Stimulated activated CD8-positive, alpha-beta memory T cell treated with anti-CD3 and anti-CD28 coated beads, Interleukin-2, amount 100 ng/mL, for 48 hours (primary cell): Measurements from ENCODE around the gene KLLN.
"Not testable (repeated sequence)": the region's sequence is repeated elsewhere in the genome, so short reads cannot be mapped to it uniquely, and the experiment has no call there.

Experiments
- DNase-seq, 2 donors: peaks; one replicate each; pipeline ENCODE4 v3.0.0-alpha.2; 2020; ENCODE audit warnings: low read depth in 2 of 2

KLLN gene

DNA sequence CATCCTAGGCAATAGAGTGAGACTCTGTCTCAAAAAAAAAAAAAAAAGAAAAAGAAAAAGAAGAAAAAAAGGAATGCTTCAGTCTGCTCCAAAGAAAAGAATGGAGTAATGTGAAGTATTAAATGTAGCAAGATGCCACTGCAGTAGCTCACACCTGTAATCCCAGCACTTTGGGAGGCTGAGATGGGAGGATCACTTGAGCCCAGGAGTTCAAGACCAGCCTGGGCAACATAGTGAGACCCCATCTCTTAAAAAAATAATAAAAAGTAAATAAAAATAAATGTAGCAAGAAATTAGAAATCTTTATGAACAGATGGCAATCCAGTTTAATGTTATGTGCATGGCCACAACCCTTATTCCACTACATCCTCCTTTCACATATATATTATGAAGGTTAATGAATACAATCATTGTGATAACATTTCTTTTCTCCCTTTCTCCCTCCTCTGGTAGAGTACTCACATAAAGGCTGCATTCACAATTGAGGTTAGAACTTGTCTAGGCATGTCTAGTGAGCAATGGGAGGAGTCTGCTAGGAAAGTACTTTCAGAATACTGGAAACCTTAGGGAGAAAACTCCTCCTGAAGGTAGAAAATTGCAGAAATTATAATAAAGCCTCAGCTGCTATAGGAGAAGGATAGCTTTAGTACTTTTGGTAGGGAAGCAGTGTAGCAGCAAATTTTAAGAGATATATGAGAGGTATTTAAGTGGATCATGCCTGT, 20.4 kb downstream of the KLLN start:
- DNase-seq, result no peak

DNA sequence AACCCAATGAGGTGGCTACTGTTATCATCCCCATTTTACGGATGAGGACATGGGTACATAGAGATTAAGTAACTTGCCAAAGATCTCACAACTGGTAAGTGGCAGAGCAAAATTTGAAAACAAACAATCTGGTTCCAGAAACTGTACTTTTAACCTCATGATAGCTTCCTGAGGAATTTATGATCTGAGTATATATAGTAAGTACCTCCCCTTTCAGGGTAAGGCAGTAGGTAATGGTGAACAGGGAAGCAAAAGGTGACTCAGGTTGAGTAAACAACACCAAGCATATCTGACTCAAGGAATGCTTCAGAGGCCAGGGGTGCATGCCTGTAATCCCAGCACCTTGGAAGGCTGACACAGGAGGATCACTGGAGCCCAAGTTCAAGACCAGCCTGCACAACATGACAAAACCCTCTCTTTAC, 21.1 kb downstream of the KLLN start:
- DNase-seq, result no peak

DNA sequence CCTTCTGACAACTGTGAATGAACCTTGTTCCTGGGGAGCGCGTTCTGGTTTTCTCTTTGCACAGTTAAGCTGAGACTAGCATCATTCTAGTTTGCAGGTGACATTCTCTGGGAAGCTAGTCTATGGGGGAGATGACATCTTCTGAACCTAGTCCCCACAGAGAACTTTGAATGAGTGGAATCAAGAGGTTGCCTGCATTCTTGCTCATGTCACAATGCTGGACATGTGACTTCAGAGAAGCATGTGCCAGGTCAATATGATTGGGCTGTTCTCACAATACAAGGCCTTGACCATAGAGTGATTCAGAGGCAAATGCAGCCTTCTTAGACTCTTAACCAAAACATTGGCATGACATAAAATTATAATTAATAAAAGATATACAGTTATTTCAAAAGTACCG, 22.1 kb downstream of the KLLN start:
- DNase-seq, result no peak

DNA sequence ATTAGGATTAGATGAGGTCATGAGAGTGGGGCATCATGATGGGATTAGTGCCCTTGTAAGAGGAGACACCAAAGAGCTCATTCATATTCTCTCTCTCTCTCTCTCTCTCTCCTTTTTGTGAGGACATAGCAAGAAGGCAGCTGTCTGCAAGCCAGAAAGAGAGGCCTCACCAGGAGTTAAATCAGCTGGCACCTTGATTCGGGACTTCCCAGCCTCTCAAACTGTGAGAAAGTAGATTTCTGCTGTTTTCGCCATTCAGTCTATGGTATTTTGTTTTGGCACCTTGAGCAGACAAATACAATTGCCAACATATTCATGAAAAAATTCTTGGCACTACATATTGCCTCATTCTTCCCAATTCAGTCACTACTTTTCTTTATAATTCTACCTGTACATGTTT, 24.7 kb downstream of the KLLN start:
- DNase-seq, result no peak

DNA sequence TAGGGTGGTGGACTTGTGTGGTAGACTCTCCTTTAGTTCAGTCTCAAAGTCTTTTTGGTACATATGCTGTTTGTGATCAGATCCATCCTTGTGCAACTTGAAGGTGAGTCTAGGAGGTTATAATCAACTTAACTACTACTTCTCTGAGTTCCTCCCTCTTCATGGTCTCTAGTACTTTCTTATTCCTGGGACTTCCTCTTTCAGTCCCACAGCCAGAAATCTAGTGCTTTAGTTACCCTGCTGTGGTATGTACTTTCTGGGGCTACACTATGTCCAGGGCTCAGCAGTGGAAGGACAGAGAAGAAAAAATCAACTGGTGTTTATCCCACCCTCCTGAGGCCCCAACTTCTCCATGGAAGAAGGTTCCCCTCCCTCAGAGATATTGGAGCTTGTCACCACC, 25.9 kb downstream of the KLLN start:
- no peak for DNase-seq

DNA sequence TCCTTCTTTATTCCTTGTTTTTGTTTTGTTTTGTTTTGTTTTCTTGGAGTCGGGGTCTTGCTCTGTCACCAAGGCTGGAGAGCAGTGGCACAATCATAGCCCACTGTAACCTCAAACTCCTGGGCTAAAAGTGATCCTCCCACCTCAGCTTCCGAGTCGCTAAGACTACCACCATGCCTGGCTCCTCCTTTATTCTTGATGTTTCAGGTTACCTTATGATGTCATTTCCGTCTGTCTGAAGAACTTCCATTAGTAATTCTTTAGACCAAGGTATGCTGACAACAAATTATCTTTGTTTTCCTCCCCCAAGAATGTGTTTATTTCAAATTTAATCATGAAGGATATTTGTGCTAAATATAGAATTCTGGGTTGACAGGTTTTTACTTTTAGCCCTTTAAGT, 27.2 kb downstream of the KLLN start:
- no peak for DNase-seq

DNA sequence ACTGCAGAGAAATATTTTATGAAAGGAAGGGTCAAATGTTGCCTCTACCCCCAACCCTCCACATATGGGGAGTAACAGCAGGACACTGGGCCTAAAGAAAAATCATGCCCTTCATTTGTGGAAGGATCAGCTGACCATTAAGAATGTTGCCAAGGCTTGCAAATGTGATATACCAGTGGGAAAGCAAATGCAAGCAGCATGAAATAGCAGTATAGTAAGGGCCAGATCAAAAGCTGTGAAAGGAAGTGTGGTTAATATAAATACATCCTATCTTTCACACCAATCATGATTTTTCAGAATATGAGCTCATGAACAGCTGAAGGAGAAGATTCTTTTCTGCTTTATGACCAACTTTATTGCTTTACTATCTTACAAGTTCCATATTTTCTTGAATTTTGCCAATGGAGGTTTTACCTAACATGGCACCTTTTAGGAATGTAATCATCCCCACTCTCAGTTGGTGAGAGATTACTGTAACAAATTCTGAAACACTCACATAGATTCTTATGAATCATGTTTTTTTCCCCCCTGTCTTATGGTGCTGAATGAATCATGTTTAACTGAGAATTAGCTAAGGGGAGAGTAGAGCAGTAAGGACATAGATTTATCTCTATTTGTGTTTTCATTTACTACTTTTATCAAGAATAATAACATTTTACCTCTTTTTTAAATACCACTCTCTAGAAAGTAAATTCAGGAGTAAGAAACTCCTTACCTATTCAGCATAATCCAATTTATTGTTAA, 33.2 kb downstream of the KLLN start:
- no peak for DNase-seq

DNA sequence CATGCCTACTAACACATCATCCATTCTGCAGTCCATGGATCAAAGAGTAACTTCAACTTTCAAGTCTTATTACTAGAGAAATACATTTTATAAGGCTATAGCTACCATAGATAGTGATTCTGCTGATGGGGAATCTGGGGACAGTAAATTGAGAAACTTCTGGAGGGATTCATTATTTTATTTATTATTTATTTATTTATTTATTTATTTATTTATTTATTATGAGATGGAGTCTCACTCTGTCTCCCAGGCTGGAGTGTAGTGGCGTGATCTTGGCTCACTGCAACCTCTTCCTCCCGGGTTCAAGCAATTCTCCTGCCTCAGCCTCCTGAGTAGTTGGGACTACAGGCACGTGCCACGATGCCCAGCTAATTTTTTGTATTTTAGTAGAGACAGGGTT, 34.3 kb downstream of the KLLN start:
- not testable (repeated sequence) for DNase-seq

DNA sequence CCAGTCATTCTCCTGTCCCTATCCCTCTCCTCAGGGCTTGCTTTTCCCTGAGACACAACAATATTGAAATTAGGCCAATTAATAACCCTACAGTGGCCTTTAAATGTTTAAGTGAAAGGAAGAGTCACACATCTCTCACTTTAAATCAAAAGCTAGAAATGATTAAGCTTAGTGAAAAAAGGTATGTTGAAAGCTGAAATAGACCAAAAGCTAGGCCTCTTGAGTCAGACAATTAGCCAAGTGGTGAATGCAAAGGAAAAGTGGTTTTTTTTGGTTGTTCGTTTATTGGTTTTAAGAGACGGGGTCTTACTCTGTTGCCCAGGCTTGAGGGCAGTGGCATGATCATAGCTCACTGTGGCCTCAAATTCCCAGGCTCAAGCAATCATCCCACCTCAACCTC, 35.7 kb downstream of the KLLN start:
- DNase-seq, result no peak

DNA sequence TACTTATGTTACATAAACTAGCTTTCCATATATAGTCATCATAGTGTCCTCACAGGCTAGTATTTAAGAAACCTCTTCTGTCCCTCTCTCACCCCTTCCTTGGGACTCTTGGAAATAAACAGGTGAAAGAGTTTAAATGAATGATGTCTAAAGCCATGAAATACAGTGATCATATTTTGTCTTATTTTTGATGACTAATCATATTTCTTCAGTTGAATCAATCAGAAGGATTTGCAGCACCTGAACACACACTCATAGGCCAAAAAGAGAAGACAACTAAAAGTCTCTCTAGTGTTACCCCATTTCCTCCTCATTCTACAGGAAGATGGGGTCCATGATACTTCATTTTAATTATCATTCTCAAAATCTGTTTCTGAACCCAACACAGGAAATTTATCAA, 36.7 kb downstream of the KLLN start:
- no peak for DNase-seq

DNA sequence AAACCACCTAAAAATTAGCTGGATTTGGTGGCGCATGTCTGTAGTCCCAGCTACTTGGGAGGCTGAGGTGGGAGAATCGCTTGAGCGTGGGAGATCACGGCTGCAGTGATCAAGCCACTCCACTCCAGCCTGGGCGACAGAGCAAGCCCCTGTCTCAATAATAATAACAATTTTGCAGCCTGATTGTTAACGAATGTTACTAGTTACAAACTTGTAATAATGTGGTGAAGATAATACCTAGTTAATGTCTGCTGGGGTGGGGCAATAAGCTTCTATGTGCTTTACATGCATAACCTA, 44.1 kb downstream of the KLLN start:
- no peak for DNase-seq

DNA sequence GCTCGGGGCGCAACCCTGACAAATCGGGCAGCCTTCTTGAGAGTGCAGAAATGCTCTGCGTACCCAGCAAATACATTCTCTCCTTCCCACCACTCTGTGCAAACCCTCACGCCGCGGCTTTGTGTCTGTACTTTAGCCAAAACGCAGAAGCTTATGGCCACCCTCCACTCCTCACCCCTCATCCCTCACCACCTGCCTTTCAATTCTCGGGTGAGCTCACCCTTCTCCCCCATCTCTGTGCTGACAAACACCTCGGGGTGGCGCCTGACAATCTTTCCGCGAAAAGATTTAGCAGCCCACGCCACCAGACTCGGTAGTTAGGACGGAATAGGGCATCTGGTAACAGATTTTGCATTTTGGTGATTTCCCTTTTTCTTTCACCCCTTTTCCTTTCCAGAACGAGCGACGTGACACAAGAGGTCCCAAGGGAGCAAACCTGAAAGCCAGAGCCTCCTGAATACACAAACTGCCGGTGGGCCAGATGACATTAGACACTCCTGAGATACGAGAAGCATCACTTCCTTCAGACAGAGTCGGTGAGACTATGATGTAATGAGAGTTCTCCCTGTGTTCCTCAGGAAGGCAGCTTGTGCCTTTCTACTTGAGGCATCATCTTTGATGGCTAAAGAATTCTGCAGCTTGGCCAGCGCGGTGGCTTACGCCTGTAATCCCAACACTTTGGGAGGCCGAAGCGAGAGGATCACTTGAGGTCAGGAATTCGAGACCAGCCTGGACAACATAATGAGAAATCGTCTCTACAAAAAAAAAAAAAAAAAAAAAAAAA, 44.6 kb downstream of the KLLN start:
- DNase-seq, result peak; percentile 24 to 52

DNA sequence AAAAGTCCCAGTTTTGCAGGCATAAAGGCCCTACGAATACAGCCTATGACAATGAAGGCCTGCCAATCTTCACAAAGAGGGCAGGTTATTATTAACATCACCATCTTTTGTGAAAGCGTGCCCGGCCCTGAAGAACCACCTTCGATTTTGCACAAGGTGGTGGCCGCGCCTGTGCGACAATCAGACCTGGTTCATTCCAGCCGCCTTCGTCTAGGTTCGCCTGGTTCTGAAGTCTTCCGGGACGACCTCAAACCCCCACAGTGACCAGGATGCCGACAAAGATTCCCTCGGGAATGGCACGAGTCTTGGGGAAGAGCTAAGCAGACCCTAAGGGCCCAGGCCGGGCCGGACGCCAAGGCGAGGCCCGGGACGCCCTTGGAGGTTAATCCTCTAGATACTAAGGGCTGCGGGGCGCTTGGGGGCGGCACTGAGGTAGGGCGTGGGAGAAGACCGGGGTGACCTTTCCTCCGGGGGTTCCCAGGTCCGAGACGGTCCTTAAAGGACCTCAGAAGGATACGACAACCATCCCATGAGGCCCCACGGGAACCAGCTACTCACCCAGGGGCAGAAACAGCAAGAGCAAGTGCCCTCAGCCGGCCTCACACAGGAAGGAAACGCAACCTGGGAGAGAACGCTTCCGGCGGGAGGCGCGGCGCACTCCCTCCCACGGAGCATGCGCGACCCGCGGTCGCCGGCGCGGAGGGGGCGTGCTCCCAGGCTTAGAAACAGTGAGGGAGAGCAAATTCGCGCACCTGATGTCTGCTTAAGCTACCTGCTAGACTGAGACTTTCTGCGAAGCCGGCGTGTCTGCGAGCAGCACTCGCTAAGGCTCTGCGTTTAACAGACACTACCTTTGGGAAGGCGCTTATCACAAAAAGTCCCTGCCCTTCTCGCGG, 45.5 kb downstream of the KLLN start, which contains the start of gene ATAD1:
Gene ATAD1, minus strand, starts transcription at position 618 of the 896 bp plus-strand sequence. CDS start 3,627 bp downstream, outside the sequence.
- peak; percentile 75 to 84 for DNase-seq

DNA sequence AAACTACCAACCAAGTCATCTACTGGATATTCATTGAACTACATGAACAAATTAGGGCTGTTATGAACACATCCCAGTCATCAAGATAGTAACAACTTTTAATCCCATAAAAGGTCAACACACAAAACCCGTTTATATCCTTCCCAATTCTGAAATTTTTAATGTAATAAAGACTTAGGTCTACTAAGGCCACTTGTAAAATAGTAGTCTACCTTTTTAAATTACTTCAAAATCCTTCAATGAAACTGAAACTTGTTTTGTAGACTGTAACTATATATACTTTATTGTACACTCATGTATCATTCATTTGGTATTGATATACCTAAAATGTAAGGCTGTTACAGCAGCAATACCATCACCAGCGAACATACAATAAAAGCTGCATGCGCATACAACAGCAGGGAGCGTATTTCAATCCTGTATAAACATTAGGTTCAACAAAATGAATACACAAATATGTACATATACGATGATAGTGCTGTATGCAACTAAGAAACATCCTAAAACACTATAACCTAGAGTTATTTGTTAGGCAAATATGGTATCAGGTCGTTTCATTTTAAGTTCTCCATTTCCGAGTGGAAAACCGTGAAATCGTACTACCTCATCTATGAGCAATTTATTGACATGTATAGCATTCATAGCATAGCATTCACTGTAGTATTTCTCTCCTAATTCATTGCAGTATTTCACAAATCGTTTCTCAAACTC, 46.3 kb downstream of the KLLN start:
- no peak for DNase-seq

DNA sequence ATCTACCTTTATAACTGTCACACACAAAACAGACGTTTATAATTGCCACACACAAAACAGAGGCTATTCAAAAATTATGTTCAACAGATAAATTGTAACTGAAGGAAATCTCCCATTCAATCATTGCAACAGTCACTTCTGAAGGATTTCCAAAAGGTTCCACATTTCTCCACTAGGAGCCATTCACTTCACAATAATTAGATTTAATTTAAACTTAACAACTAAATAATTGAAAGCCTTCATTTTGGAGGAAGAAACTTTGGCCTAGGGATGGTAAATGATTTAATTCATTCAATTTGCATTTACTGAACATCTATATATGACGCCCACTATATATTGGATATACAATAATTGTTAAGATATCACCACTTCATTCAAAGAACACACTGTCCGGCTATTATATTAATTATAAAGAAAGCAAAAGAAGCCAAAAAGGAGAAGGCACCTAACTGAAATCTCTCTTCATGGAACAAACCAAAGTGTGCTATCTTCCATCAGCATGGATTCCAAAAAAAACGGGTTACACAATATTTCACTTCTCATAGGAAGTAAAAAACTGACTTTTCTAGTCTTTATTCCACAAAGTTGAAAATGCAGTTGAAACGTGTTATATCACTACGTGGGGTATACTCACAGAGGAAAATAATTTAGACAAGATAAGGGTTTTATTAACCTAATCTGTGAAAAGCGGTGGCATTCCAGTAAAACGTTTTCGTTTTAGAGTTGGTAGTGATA, 47.0 kb downstream of the KLLN start:
- no peak for DNase-seq
